ENCODE results near the gene TSPAN7.

TSPAN7 gene

GRCh38 chrX:38595801-38596200 is 34.5 kb downstream of the TSPAN7 start:
- DNase-seq (ENCODE audit: low read depth in 2 of 2), result no peak

GRCh38 chrX:38596939-38597338 is 35.6 kb downstream of the TSPAN7 start:
- no peak for DNase-seq (ENCODE audit: low read depth in 2 of 2)

GRCh38 chrX:38599796-38600755 is 38.7 kb downstream of the TSPAN7 start:
- no peak for DNase-seq (ENCODE audit: low read depth in 2 of 2)

- no peak for DNase-seq (ENCODE audit: low read depth in 2 of 2)
Observed at GRCh38 chrX:38601866-38602265, 40.5 kb downstream of the TSPAN7 start.

GRCh38 chrX:38606821-38607220 is 45.5 kb downstream of the TSPAN7 start:
- DNase-seq (ENCODE audit: low read depth in 2 of 2), result no peak

GRCh38 chrX:38607976-38608375 is 46.6 kb downstream of the TSPAN7 start:
- no peak for DNase-seq (ENCODE audit: low read depth in 2 of 2)

GRCh38 chrX:38610849-38611248 is 49.5 kb downstream of the TSPAN7 start:
- DNase-seq (ENCODE audit: low read depth in 2 of 2), result no peak

GRCh38 chrX:38612281-38612680 is 50.9 kb downstream of the TSPAN7 start:
- DNase-seq (ENCODE audit: low read depth in 2 of 2), result no peak

- DNase-seq (ENCODE audit: low read depth in 2 of 2), result no peak
Observed at GRCh38 chrX:38614485-38614884, 53.1 kb downstream of the TSPAN7 start.

- no peak for DNase-seq (ENCODE audit: low read depth in 2 of 2)
Observed at GRCh38 chrX:38616904-38617303, 55.6 kb downstream of the TSPAN7 start.

- no peak for DNase-seq (ENCODE audit: low read depth in 2 of 2)
Observed at GRCh38 chrX:38618180-38618579, 56.8 kb downstream of the TSPAN7 start.

- DNase-seq (ENCODE audit: low read depth in 2 of 2), result no peak
Observed at GRCh38 chrX:38620623-38621022, 59.3 kb downstream of the TSPAN7 start.

- no peak for DNase-seq (ENCODE audit: low read depth in 2 of 2)
Observed at GRCh38 chrX:38626296-38626695, 65.0 kb downstream of the TSPAN7 start.

GRCh38 chrX:38627683-38628082 is 66.3 kb downstream of the TSPAN7 start:
- DNase-seq (ENCODE audit: low read depth in 2 of 2), result no peak

GRCh38 chrX:38628587-38628986 is 67.2 kb downstream of the TSPAN7 start:
- no peak for DNase-seq (ENCODE audit: low read depth in 2 of 2)

GRCh38 chrX:38632516-38632915 is 71.2 kb downstream of the TSPAN7 start:
- DNase-seq (ENCODE audit: low read depth in 2 of 2), result no peak

GRCh38 chrX:38634665-38635064 is 73.3 kb downstream of the TSPAN7 start:
- DNase-seq (ENCODE audit: low read depth in 2 of 2), result no peak

- no peak for DNase-seq (ENCODE audit: low read depth in 2 of 2)
Observed at GRCh38 chrX:38636949-38637819, 75.8 kb downstream of the TSPAN7 start.

- DNase-seq (ENCODE audit: low read depth in 2 of 2), result no peak
Observed at GRCh38 chrX:38638952-38639529, 77.7 kb downstream of the TSPAN7 start.

GRCh38 chrX:38639730-38640129 is 78.4 kb downstream of the TSPAN7 start:
- no peak for DNase-seq (ENCODE audit: low read depth in 2 of 2)

- no peak for DNase-seq (ENCODE audit: low read depth in 2 of 2)
Observed at GRCh38 chrX:38641197-38641596, 79.9 kb downstream of the TSPAN7 start.

GRCh38 chrX:38643903-38644302 is 82.6 kb downstream of the TSPAN7 start:
- DNase-seq (ENCODE audit: low read depth in 2 of 2), result no peak

All from stimulated activated CD4-positive, alpha-beta T cell treated with anti-CD3 and anti-CD28 coated beads, Interleukin-15, amount 100 ng/mL, for 48 hours (primary cell).